SU-DHL-6 (cell line): ENCODE results near the gene NME3.

Experiments
- H2AFZ ChIP-seq: fragments of 200-600 bp; sonication (generic); 2 replicates; pipeline ENCODE4 v1.6.1; 2014; ENCODE audit warnings: low read depth, mild to moderate bottlenecking, moderate library complexity, mixed read lengths, antibody characterized with exemption, low read length; ENCODE audit not compliant: severe bottlenecking
- H3F3A ChIP-seq: fragments of 200-600 bp; shearing (Covaris generic); 2 replicates; pipeline ENCODE4 v1.6.0; 2016; ENCODE audit warnings: antibody characterized with exemption, mild to moderate bottlenecking; ENCODE audit not compliant: insufficient read depth
- H3K27ac ChIP-seq: fragments of 200-600 bp; sonication (generic); 2 replicates; pipeline ENCODE4 v1.5.1; 2016; ENCODE audit warnings: low read depth, mild to moderate bottlenecking, low read length, moderate library complexity, mixed read lengths
- H3K27me3 ChIP-seq: fragments of 200-600 bp; sonication (generic), shearing (Covaris generic); 2 replicates; pipeline ENCODE4 v1.6.0; 2014; ENCODE audit warnings: mild to moderate bottlenecking, low read length
- H3K36me3 ChIP-seq: fragments of 200-600 bp; sonication (generic); 2 replicates; pipeline ENCODE4 v1.6.1; 2014; ENCODE audit warnings: mild to moderate bottlenecking, low read length, mixed read lengths
- H3K4me2 ChIP-seq: fragments of 300-600, 200-600 bp; shearing (Covaris generic), sonication (generic); 2 replicates; pipeline ENCODE4 v1.6.0; 2014; ENCODE audit warnings: low read length, low read depth, mild to moderate bottlenecking; ENCODE audit not compliant: poor library complexity, severe bottlenecking
- H3K4me3 ChIP-seq: fragments of 200-600 bp; sonication (generic); 2 replicates; pipeline ENCODE4 v1.5.1; 2014; ENCODE audit warnings: antibody characterized with exemption, low read length, mild to moderate bottlenecking, mixed read lengths; ENCODE audit not compliant: insufficient read depth, poor library complexity, severe bottlenecking
- H3K79me2 ChIP-seq: fragments of 200-600 bp; sonication (generic); 2 replicates; pipeline ENCODE4 v1.6.1; 2014; ENCODE audit warnings: mild to moderate bottlenecking, low read length, moderate library complexity; ENCODE audit not compliant: insufficient read depth
- H3K9ac ChIP-seq: fragments of 200-600 bp; sonication (generic); 2 replicates; pipeline ENCODE4 v1.7.0; 2014; ENCODE audit warnings: mild to moderate bottlenecking, low read length
- H3K9me2 ChIP-seq: fragments of 200-600 bp; sonication (generic); replicated peaks from 2 replicates; pipeline ENCODE4 v1.6.1; 2014; ENCODE audit warnings: low read length; ENCODE audit not compliant: insufficient read depth
- H3K9me3 ChIP-seq: fragments of 200-600 bp; sonication (generic); 2 replicates; pipeline ENCODE4 v1.6.1; 2014; ENCODE audit warnings: low read length, mixed read lengths; ENCODE audit not compliant: insufficient read depth
- H4K20me1 ChIP-seq: fragments of 200-600 bp; sonication (generic); 2 replicates; pipeline ENCODE4 v1.6.1; 2014; ENCODE audit warnings: low read depth, mild to moderate bottlenecking, antibody characterized with exemption, low read length, moderate library complexity, mixed read lengths
- EZH2phosphoT487 ChIP-seq: fragments of 200-600 bp; sonication (generic), shearing (Covaris generic); conservative IDR thresholded peaks from 2 replicates; pipeline ENCODE4 v1.6.1; 2018; ENCODE audit warnings: mild to moderate bottlenecking, antibody characterized with exemption, low read length, moderate library complexity, mixed read lengths
- TF ChIP-seq, protein P1 (sequence below): fragments of 200-600 bp; sonication (generic); IDR thresholded peaks from one replicate; pipeline ENCODE4 v1.5.1; 2017; ENCODE audit warnings: antibody characterized with exemption, mild to moderate bottlenecking, low read length, moderate library complexity; ENCODE audit not compliant: insufficient read depth, poor library complexity, severe bottlenecking

Gene NME3

DNA sequence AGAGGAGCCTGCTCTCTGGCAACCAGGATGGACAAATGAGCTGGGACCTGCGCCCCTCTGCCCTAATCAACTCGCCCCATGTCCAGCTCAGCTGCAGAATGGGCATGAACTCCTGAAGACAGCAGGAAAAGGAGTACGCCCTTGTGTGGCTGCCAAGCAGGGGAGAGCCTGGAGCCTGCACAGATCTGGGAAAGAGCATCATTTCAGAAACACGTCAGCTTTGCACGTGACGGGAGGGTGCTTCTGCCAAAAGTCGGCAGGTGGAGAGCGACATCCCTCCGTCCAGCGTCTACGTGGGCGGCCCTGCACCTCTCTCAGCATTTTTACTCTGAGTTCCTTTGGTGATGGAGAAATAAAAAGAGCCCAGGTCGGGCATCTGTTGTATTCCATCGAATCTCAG lies 18.5 kb downstream of the NME3 start:
- no peak overlapping the region for H3K9ac ChIP-seq
- H4K20me1 ChIP-seq, result no peaks in the 10 kb centered on the region
- no peaks in the 10 kb centered on the region for H3K36me3 ChIP-seq

DNA sequence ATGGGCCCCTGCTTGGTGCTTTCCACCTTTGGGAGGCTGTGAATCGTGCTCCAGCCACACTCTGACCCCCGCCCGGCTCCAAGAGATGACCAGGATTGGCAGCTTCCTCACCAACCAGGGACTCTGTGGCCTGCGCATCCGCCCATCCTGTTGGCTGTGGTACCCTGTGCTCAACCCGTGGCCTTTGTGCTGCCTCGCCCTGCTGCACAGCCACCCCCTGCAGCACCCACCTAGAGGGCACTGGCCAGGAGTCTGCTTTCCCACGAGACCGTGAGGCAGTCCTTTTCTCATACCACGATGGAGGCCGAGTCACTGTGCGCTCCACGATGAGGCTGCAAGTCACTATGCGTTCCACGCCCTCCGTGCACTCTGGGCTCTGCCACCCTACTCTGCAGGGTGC lies 19.4 kb downstream of the NME3 start:
- TF ChIP-seq, protein P1, sequence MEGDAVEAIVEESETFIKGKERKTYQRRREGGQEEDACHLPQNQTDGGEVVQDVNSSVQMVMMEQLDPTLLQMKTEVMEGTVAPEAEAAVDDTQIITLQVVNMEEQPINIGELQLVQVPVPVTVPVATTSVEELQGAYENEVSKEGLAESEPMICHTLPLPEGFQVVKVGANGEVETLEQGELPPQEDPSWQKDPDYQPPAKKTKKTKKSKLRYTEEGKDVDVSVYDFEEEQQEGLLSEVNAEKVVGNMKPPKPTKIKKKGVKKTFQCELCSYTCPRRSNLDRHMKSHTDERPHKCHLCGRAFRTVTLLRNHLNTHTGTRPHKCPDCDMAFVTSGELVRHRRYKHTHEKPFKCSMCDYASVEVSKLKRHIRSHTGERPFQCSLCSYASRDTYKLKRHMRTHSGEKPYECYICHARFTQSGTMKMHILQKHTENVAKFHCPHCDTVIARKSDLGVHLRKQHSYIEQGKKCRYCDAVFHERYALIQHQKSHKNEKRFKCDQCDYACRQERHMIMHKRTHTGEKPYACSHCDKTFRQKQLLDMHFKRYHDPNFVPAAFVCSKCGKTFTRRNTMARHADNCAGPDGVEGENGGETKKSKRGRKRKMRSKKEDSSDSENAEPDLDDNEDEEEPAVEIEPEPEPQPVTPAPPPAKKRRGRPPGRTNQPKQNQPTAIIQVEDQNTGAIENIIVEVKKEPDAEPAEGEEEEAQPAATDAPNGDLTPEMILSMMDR, result no peak
- TF ChIP-seq EZH2phosphoT487, result no peak
- no peaks in the 10 kb centered on the region for H4K20me1 ChIP-seq

More for the DNA sequence above, 18.5 kb downstream of the NME3 start:
- H3K4me2 ChIP-seq, result no peak overlapping the region
- no peaks in the 10 kb centered on the region for H3K79me2 ChIP-seq
- H3K9me3 ChIP-seq, result no peaks in the 10 kb centered on the region
- no peaks in the 10 kb centered on the region for H3K9me2 ChIP-seq
- no peak overlapping the region for H3K27ac ChIP-seq
- TF ChIP-seq EZH2phosphoT487, result no peak
- TF ChIP-seq, protein P1, result no peak
- H3K4me3 ChIP-seq, result no peak overlapping the region
- no peak overlapping the region for H2AFZ ChIP-seq
- no peaks in the 10 kb centered on the region for H3K27me3 ChIP-seq
- H3F3A ChIP-seq, result no peaks in the 10 kb centered on the region

DNA sequence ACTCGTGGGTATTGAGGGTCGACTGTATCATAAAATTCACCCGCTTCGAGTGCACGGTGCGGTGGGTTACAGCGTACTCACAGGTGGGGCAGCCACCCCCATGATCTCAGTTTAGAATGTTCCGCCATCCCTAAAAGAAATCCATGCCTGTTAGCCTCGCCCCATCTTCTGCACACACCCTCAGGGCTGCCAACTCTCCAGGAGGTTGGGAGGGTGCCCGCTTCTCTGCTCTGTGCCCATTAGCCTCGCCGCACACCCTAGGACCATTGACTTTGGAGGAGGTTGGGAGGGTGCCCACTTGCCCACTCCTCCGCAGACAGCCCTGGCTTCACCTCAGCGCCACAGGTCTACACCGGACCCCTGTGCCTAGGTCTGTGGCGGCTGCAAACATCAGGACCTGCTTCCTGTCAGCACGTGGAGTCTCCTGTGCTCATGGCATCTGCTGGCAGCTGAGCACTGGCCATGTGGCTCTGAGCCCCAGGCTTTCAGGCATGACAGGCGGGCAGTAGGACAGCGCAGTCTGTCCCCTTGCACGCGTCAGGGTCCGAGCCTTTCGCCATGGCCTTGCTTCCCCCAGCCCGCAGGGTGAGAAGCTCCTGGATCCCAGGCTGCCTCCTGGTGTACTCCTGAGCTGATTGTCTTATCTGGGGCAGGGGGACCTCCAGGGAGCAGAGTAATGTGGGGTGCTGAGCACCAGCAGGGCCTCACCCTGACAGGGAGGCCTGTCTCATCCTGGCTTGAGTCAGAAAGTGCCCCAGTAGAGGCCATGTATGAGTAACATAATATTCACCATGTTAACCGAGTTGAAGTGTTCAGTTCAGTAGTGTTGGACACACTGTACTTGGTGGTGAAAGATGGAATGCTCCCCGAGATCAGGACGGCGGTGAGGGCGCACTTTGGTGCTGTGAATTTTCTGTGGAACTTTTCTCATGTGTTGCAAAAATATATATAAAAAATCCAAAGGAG lies 21.9 kb downstream of the NME3 start:
- no peak overlapping the region for H3K27ac ChIP-seq
- no peak overlapping the region for H2AFZ ChIP-seq
- no peak overlapping the region for H3K4me2 ChIP-seq
- no peaks in the 10 kb centered on the region for H3K9me2 ChIP-seq
- no peak overlapping the region for H3K4me3 ChIP-seq
- H3F3A ChIP-seq, result no peaks in the 10 kb centered on the region
- H3K27me3 ChIP-seq, result no peaks in the 10 kb centered on the region
- H3K9me3 ChIP-seq, result no peaks in the 10 kb centered on the region
- H3K36me3 ChIP-seq, result no peaks in the 10 kb centered on the region
- no peak for TF ChIP-seq EZH2phosphoT487
- TF ChIP-seq, protein P1, result no peak
- H3K79me2 ChIP-seq, result no peaks in the 10 kb centered on the region
- no peaks in the 10 kb centered on the region for H4K20me1 ChIP-seq
- H3K9ac ChIP-seq, result no peak overlapping the region

More for the DNA sequence above, 19.4 kb downstream of the NME3 start:
- Histone ChIP-seq H3F3A (no peaks in the 10 kb centered on the region), H3K36me3 (no peaks in the 10 kb centered on the region), H3K79me2 (no peaks in the 10 kb centered on the region), H3K9ac (no peak overlapping the region), H3K27me3 (no peaks in the 10 kb centered on the region), H3K4me2 (no peak overlapping the region), H3K4me3 (no peak overlapping the region), H3K9me3 (no peaks in the 10 kb centered on the region), H3K27ac (no peak overlapping the region), H2AFZ (no peak overlapping the region), H3K9me2 (no peaks in the 10 kb centered on the region)
